Fibroblast of the aortic adventitia (primary cell): ENCODE results near the gene TIMM44. TPM values are rescaled to one million over a fixed set of nuclear protein-coding genes. Genes with fewer than 3 reads are reported as not detected.

Experiments used
- DNase-seq: peaks from one replicate; pipeline ENCODE4 v3.0.0-alpha.2; 2010; ENCODE audit warnings: low read depth
- H3K4me3 ChIP-seq: 2 replicates; pipeline ENCODE4 v1.5.1; 2011; ENCODE audit warnings: low read depth, mild to moderate bottlenecking, control low read depth, low read length, moderate library complexity
- CTCF ChIP-seq: IDR thresholded peaks from 2 replicates; pipeline ENCODE4 v1.5.1; 2011; ENCODE audit warnings: mild to moderate bottlenecking, low read length, control low read depth, inconsistent platforms; ENCODE audit not compliant: insufficient read depth
- total RNA-seq: library from RNA; depleted of rRNA; stranded (reverse); fragments of >200 nt; gene quantifications from 2 replicates; pipeline ENCODE4 v1.2.3, GENCODE V29; 2012; ENCODE audit warnings: low replicate concordance

The TIMM44 gene
- total RNA-seq, 1 donor: 40.7 TPM

DNA sequence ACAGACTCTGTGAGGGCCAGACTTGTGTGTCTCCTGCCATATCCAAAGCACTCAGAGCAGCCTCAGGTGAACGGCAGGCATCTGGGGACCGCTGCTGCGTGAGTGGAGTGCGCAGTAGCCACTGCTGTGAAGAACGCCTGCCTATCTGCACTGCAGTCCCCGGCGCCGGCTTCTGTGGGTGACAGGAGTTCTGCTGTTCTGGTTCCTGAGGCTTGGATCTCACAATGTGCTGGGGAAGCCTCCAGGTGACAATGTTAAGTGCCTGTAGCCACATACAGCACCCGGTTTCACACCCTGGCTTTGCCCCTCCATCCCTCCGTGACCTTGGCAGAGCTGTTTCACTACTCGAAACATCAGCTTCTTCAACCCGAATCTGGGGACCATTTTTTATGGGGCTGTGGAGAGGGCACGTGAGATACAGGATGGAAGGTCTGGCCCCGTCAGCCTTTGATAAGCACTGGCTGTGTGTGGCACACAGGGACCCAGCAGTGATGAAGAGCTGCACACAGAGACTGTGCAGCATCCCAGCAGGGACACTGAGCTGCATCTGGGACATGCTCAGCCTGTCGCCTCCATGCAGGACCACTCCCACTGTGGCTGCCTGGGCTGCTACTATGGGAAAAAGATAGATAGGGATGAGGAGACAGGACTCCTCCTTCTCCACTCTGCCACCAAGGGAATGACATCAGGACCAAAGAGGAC lies 33.7 kb upstream of the TIMM44 start:
- no peak overlapping the region for H3K4me3 ChIP-seq
- DNase-seq: no peak
- no peak for TF ChIP-seq CTCF

DNA sequence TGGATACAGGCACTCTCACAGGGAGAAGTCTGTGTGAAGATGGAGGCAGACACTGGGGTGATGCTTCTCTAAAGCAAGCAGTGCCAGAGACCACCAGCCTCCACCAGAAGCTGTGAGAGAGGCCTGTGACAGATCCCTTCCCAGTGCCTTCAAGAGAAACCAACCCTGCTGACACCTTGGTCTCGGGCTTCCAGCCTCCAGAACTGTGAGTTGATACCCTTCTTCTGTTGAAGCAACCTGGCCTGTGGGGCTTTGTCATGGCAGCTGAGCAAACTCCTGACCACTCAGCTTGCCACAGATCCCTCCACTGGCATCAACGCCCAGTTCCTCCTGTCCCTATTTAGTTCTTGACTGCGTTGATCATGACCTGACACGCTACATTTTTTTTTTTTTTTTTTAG lies 33.0 kb upstream of the TIMM44 start:
- no peak overlapping the region for H3K4me3 ChIP-seq
- DNase-seq: no peak
- TF ChIP-seq CTCF: no peak

GRCh38 chr19:7975037-7975436 lies 31.6 kb upstream of the TIMM44 start:
- no peak overlapping the region for H3K4me3 ChIP-seq
- no peak for DNase-seq

GRCh38 chr19:7973883-7974282 lies 30.4 kb upstream of the TIMM44 start:
- TF ChIP-seq CTCF: no peak
- DNase-seq: no peak
- no peak overlapping the region for H3K4me3 ChIP-seq

More at GRCh38 chr19:7975037-7975436, 31.6 kb upstream of the TIMM44 start:
- no peak for TF ChIP-seq CTCF

DNA sequence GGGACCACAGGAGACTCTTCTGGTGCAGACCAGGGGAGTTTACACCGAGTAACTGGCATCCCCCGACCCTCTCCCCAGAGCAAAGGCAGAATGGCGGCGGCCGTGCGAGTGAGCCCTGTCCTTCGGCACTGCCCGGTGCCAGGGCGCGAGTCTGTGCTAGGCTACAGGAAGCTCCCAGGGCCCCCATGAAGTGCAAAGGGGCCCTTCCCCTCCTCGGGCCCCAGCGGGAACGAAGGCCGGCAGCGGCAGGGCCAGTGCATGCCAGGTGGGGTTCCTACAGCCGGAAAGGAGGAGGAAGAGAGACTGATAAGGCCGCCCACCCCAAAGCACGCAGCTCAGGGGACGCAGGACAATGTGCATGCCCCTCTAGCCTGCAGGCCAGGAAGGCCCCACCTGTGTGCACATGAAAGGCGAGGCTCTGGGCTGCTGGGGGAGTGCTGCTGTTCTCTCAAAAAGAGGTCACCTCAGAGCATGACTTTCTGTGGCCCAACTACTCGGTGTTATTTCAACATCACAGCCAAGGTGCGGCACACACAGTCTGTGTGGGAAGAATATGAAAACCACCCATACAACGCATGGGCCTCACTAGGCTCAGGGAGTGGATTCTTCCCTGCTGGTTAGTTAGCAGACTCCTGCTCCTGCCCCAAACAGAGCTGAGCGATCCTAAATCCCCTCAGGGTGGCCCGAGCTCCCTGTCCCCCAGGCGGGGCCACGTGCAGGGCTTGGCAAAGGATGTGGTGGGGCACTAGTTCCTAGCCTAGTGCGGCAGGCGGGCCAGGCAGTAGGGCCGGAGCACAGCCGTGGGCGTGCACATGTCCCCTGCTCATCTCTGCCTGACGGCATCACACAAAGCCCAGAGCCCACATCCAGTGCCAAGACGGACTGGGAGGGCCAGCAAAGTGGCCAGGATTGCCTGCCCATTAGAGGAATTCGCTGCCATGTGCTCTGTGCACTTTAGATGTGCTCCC lies 28.4 kb upstream of the TIMM44 start:
- H3K4me3 ChIP-seq: no peak overlapping the region
- no peak for DNase-seq
- TF ChIP-seq CTCF: no peak

- DNase-seq: peak; percentile 30
- TF ChIP-seq CTCF: peak; percentile 83
- no peak overlapping the region for H3K4me3 ChIP-seq
Observed at GRCh38 chr19:7970716-7971448, 27.4 kb upstream of the TIMM44 start.
